ENCODE measurements around the gene KCNE1. TPM values are rescaled to one million over a fixed set of nuclear protein-coding genes. Genes with fewer than 3 reads are reported as not detected.
A peak's percentile ranks its signal among the peaks of the same experiment; 100 is the strongest.

KCNE1 gene
- polyA plus RNA-seq, 3 donors from 2014 or later: not detected

GRCh38 chr21:34546542-34546941, 34.5 kb upstream of the KCNE1 start:
- H3K36me3 Mint-ChIP-seq: peaks cover 0 to 8% (median 3%) of the 10 kb centered on the region in 3 donors
- peaks cover 0 to 2% (median 2%) of the 10 kb centered on the region in 3 donors for H3K27me3 Mint-ChIP-seq (ENCODE audit: low read depth in 3 of 3)
- H3K27ac Mint-ChIP-seq: no peak overlapping the region
- H3K4me1 Mint-ChIP-seq: peaks cover 11 to 16% of the 10 kb centered on the region in 2 donors
- no peak overlapping the region for H3K4me3 Mint-ChIP-seq
- no peak for DNase-seq
- H3K9me3 Mint-ChIP-seq: no peaks in the 10 kb centered on the region

DNA sequence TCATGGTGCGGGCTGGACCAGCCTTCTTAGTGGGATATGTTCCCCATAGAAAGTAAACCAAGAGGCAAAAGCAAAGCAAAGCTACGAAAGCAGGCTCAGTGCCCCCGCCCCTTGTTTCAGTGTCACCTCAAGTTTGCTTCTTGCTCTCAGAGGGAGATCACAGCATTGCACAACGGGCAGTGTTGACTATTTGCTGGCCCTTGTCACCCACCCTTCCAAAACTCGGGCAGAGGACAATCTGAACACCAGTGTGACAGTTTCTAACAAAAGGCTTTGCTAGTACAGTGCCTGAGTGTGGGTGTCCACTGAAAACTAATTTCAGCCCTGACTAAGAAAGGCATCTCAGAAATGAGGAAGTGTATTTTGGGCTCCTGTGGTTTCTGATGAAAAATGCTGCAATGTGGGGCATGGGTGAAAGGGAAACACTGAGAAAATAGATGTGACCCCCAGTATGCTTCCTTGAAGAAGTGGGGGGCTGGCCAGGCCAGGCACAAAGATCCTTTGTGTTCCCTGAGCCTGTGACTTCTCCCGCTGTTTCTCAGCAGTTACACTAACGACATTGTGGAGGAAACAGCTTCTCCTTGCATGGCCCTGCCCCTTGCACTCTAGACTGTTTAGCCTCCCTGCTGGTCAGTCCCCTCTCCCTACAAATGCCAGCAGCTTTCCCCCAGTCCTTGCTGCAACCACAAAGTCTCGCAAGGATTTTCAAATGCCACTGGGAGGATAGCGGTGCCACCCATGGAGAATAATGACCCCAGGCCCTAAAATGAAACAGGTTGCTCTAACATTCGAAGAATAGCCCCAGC, 33.3 kb upstream of the KCNE1 start:
- no peak for DNase-seq
- Mint-ChIP-seq H3K4me1 (peaks cover 11 to 16% of the 10 kb centered on the region in 2 donors), H3K36me3 (peaks cover 0 to 3% (median 2%) of the 10 kb centered on the region in 3 donors), H3K27me3 (ENCODE audit: low read depth in 3 of 3) (peaks cover 0 to 2% (median 2%) of the 10 kb centered on the region in 3 donors), H3K27ac (peak overlapping the region in 2 of 6 donors; percentile 9 to 34), H3K9me3 (no peaks in the 10 kb centered on the region), H3K4me3 (peak overlapping the region in 1 of 5 donors; percentile 22)

- DNase-seq: peak; percentile 18 to 46 (median 31)
- no peak overlapping the region for H3K27ac Mint-ChIP-seq
- no peak overlapping the region for H3K4me3 Mint-ChIP-seq
- peaks cover 0 to 3% (median 0%) of the 10 kb centered on the region in 3 donors for H3K36me3 Mint-ChIP-seq
- H3K27me3 Mint-ChIP-seq (ENCODE audit: low read depth in 3 of 3): peaks cover 0 to 2% (median 2%) of the 10 kb centered on the region in 3 donors
- H3K4me1 Mint-ChIP-seq: peaks cover 11 to 16% of the 10 kb centered on the region in 2 donors
- no peaks in the 10 kb centered on the region for H3K9me3 Mint-ChIP-seq
Measured at GRCh38 chr21:34544032-34544496, 32.1 kb upstream of the KCNE1 start.

GRCh38 chr21:34543017-34543416, 31.0 kb upstream of the KCNE1 start:
- no peak for DNase-seq
- Mint-ChIP-seq H3K4me1 (peaks cover 11 to 16% of the 10 kb centered on the region in 2 donors), H3K27ac (no peak overlapping the region), H3K36me3 (peaks cover 0 to 3% (median 0%) of the 10 kb centered on the region in 3 donors), H3K27me3 (ENCODE audit: low read depth in 3 of 3) (peaks cover 0 to 5% (median 2%) of the 10 kb centered on the region in 3 donors), H3K4me3 (no peak overlapping the region), H3K9me3 (no peaks in the 10 kb centered on the region)

- Mint-ChIP-seq H3K27me3 (ENCODE audit: low read depth in 3 of 3) (peaks cover 0 to 6% (median 2%) of the 10 kb centered on the region in 3 donors), H3K4me3 (no peak overlapping the region), H3K27ac (no peak overlapping the region), H3K36me3 (peaks cover 0 to 3% (median 0%) of the 10 kb centered on the region in 3 donors), H3K4me1 (peaks cover 9 to 11% of the 10 kb centered on the region in 2 donors), H3K9me3 (no peaks in the 10 kb centered on the region)
- DNase-seq: no peak
Measured at GRCh38 chr21:34540206-34540605, 28.2 kb upstream of the KCNE1 start.

DNA sequence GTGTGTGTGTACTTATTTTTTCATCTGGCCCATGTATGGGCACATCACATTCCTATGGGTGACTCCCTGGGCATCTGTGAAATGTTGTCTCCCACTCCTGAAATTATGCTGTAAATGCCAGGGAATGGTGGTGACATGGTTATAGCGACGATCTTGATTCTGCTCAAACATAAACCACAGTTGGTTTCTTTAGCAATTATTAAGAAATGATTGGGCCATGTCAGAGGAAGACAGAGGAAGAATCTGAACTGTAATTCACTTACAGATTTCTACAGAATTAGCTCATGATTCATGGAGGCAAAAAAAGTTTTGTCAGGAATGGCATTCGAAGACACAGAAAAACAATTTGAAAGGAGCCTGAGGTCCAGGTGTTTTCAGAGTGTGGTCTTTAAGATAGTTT, 25.8 kb upstream of the KCNE1 start:
- no peak overlapping the region for H3K4me3 Mint-ChIP-seq
- H3K36me3 Mint-ChIP-seq: no peaks in the 10 kb centered on the region
- no peak overlapping the region for H3K27ac Mint-ChIP-seq
- no peaks in the 10 kb centered on the region for H3K9me3 Mint-ChIP-seq
- DNase-seq: no peak
- peaks cover 0 to 11% (median 2%) of the 10 kb centered on the region in 3 donors for H3K27me3 Mint-ChIP-seq (ENCODE audit: low read depth in 3 of 3)
- H3K4me1 Mint-ChIP-seq: peaks cover 23 to 24% of the 10 kb centered on the region in 2 donors

DNA sequence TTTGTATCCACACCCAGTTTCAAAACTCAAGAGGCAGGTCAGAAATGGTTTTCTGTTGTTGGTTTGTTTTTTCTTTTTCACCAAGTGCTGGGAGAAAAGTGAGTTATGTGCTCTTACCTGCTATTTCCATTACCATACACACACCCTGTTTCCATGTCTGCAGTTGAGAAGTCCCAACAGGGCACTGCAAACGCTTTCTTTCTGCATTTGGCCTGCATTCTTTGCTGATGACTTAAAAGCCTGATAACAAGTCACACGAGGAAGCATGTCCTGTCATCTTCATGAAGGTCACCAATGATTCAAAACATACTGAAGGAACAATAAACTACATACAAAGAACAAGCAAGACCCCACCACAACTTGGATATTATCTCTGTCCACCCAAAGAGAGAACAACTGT, 24.8 kb upstream of the KCNE1 start:
- H3K27me3 Mint-ChIP-seq (ENCODE audit: low read depth in 3 of 3): peaks cover 0 to 11% (median 4%) of the 10 kb centered on the region in 3 donors
- H3K36me3 Mint-ChIP-seq: no peaks in the 10 kb centered on the region
- H3K9me3 Mint-ChIP-seq: no peaks in the 10 kb centered on the region
- H3K4me1 Mint-ChIP-seq: peaks cover 23 to 24% of the 10 kb centered on the region in 2 donors
- H3K4me3 Mint-ChIP-seq: no peak overlapping the region
- H3K27ac Mint-ChIP-seq: no peak overlapping the region
- no peak for DNase-seq

- Mint-ChIP-seq H3K4me3 (no peak overlapping the region), H3K27me3 (ENCODE audit: low read depth in 3 of 3) (peaks cover 0 to 11% (median 4%) of the 10 kb centered on the region in 3 donors), H3K27ac (no peak overlapping the region), H3K36me3 (no peaks in the 10 kb centered on the region), H3K4me1 (peaks cover 23 to 24% of the 10 kb centered on the region in 2 donors), H3K9me3 (no peaks in the 10 kb centered on the region)
- no peak for DNase-seq
Measured at GRCh38 chr21:34536311-34536710, 24.3 kb upstream of the KCNE1 start.

- no peak for DNase-seq
- H3K4me1 Mint-ChIP-seq: peaks cover 23 to 24% of the 10 kb centered on the region in 2 donors
- no peaks in the 10 kb centered on the region for H3K9me3 Mint-ChIP-seq
- no peak overlapping the region for H3K27ac Mint-ChIP-seq
- peaks cover 0 to 11% (median 4%) of the 10 kb centered on the region in 3 donors for H3K27me3 Mint-ChIP-seq (ENCODE audit: low read depth in 3 of 3)
- H3K4me3 Mint-ChIP-seq: peak overlapping the region in 1 of 5 donors; percentile 33
- no peaks in the 10 kb centered on the region for H3K36me3 Mint-ChIP-seq
Measured at GRCh38 chr21:34535886-34536285, 23.9 kb upstream of the KCNE1 start.

DNA sequence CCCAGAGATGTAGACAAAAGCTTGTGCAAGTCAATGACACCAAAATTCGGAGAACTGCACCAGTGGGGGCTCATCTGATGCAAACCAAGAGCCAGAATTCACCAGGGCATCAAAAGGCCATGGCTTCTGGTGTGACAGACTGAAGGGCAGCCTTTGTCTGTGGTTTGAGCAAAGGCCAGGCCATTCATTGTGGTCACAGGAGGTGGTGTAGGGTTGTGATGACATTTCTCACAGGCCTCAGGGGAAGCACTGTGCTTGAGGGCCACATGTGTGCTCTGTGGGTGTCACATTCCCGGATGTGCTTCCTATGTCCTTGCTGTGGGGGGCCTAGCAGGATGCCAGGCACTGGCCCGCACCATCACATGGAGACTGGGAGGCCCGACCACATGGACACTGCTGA, 22.5 kb upstream of the KCNE1 start:
- Mint-ChIP-seq H3K36me3 (no peaks in the 10 kb centered on the region), H3K27ac (peak overlapping the region; percentile 2 to 88 (median 64))
- DNase-seq: peak; percentile 44 to 61 (median 56)

DNA sequence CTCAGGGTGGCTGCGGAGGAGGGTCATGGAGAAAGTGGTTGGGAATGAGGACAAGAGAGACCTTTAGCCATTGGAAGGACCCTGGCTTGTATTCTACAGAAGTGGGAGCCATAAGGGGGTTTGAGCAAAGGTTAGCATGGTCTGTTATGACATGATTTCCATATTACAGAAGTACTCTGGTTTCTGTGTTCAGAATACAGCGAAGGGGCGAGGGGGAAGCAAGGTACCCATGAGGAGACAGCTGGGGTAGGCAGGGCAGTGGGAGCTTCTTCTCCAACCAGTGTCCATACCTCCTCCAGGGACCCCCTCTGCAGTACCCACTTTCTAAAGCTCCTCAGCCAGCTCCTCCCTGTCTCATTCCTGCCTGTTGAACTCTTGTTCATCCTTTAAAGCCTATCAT, 21.9 kb upstream of the KCNE1 start:
- Mint-ChIP-seq H3K27me3 (ENCODE audit: low read depth in 3 of 3) (peaks cover 0 to 11% (median 4%) of the 10 kb centered on the region in 3 donors), H3K4me1 (peaks cover 23 to 24% of the 10 kb centered on the region in 2 donors), H3K36me3 (no peaks in the 10 kb centered on the region), H3K4me3 (peak overlapping the region in 3 of 5 donors; percentile 68 to 80 (median 79)), H3K27ac (peak overlapping the region in 2 of 6 donors; percentile 55 to 80), H3K9me3 (peaks cover 0 to 2% (median 0%) of the 10 kb centered on the region in 6 donors)
- no peak for DNase-seq

More for the DNA sequence above, 22.5 kb upstream of the KCNE1 start:
- Mint-ChIP-seq H3K4me3 (peak overlapping the region; percentile 58 to 81 (median 79)), H3K9me3 (peaks cover 0 to 2% (median 0%) of the 10 kb centered on the region in 6 donors), H3K4me1 (peaks cover 23 to 24% of the 10 kb centered on the region in 2 donors), H3K27me3 (ENCODE audit: low read depth in 3 of 3) (peaks cover 0 to 11% (median 4%) of the 10 kb centered on the region in 3 donors)

DNA sequence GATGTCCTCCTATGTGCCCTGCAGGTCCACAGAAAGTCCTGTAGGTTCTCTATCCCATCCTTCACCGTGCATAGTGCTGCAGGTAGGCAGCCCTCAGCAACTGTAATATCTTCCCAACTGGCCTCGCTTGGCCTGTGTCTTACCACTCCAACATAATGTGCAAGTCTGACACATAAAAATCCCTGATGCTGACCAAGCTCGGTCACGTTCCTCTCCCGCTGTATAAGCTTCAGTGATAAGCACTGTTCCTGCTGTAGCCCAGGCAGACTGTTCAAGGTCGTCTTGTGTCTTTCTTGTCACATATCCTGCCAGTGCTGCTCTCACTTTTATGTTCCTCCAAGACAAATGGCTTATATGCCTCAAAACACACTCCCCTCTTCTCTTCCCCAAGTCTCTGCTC, 19.4 kb upstream of the KCNE1 start:
- H3K4me3 Mint-ChIP-seq: no peak overlapping the region
- H3K27ac Mint-ChIP-seq: no peak overlapping the region
- H3K4me1 Mint-ChIP-seq: peaks cover 33 to 34% of the 10 kb centered on the region in 2 donors

DNA sequence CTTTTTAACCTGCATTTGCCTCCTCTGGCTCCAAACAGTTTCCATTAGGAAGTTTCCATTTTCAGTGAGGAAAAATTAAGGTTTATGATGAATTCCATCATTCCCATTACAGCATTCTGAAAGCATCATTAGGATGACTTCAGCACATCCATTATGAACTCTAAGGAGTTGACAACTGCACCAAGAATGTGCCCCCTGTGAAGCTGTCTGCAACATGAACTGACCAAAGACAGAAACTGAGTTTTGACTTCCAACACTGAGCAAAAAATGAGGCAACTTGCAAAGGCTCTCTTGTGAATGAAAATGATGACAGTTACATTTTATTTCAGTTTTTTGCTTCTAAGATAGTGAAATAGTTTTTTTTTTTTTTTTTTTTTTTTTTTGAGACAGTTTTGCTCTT, 18.3 kb upstream of the KCNE1 start:
- no peak overlapping the region for H3K27ac Mint-ChIP-seq

More for the DNA sequence above, 19.4 kb upstream of the KCNE1 start:
- DNase-seq: no peak
- Mint-ChIP-seq H3K9me3 (peaks cover 0 to 2% (median 0%) of the 10 kb centered on the region in 6 donors), H3K27me3 (ENCODE audit: low read depth in 3 of 3) (peaks cover 0 to 5% (median 2%) of the 10 kb centered on the region in 3 donors), H3K36me3 (no peaks in the 10 kb centered on the region)

DNA sequence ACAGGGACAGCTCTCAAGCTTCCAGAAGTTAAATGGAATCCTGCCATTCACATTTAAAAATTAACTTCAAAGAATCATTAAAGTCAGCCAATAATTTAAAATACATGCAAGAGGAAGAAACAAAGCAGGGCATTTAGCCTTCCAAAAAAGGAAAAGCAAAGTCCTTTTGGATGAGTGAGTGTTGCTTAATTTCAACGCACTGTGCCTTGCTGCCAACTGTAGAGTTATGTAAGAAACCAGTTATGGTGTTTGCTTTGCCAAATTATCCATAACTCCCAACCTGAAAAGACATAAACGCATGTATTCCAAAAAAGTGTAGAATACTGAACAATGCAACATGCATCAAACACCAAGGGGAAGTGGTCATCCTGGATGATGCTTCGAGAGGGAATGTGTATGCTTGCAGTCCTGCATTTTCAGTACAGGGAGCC, 16.1 kb upstream of the KCNE1 start:
- Mint-ChIP-seq H3K27me3 (ENCODE audit: low read depth in 3 of 3) (peaks cover 0 to 5% (median 2%) of the 10 kb centered on the region in 3 donors), H3K4me1 (peaks cover 13 to 21% of the 10 kb centered on the region in 2 donors), H3K9me3 (peaks cover 0 to 3% (median 0%) of the 10 kb centered on the region in 6 donors), H3K27ac (no peak overlapping the region), H3K36me3 (peaks cover 0 to under 1% (median 0%) of the 10 kb centered on the region in 3 donors), H3K4me3 (no peak overlapping the region)
- no peak for DNase-seq

More for the DNA sequence above, 18.3 kb upstream of the KCNE1 start:
- Mint-ChIP-seq H3K36me3 (no peaks in the 10 kb centered on the region), H3K9me3 (peaks cover 0 to 2% (median 0%) of the 10 kb centered on the region in 6 donors), H3K4me3 (no peak overlapping the region), H3K4me1 (peaks cover 32 to 42% of the 10 kb centered on the region in 2 donors), H3K27me3 (ENCODE audit: low read depth in 3 of 3) (peaks cover 0 to 5% (median 2%) of the 10 kb centered on the region in 3 donors)
- no peak for DNase-seq

Data from immature natural killer cell (primary cell).